HFF-Myc (cell line): Measurements from ENCODE around the gene DHRSX.

ENCODE experiments used
- DNase-seq: peaks from one replicate; pipeline ENCODE4 v3.0.0-alpha.2; 2011; ENCODE audit warnings: low read depth; ENCODE audit errors: extremely low read depth
- H3K4me3 ChIP-seq: replicated peaks from 2 replicates; pipeline ENCODE4 v1.5.1; 2011; ENCODE audit warnings: low read depth, mild to moderate bottlenecking, control low read depth, low read length
- CTCF ChIP-seq: IDR thresholded peaks from 2 replicates; pipeline ENCODE4 v1.5.1; 2012; ENCODE audit warnings: mild to moderate bottlenecking, low read depth, low read length, control low read depth; ENCODE audit errors: missing control alignments

The DHRSX gene

GRCh38 chrX:2327423-2327822, 173.4 kb downstream of the DHRSX start:
- DNase-seq: no peak
- H3K4me3 ChIP-seq: no peak overlapping the region
- TF ChIP-seq CTCF: no peak

DNA sequence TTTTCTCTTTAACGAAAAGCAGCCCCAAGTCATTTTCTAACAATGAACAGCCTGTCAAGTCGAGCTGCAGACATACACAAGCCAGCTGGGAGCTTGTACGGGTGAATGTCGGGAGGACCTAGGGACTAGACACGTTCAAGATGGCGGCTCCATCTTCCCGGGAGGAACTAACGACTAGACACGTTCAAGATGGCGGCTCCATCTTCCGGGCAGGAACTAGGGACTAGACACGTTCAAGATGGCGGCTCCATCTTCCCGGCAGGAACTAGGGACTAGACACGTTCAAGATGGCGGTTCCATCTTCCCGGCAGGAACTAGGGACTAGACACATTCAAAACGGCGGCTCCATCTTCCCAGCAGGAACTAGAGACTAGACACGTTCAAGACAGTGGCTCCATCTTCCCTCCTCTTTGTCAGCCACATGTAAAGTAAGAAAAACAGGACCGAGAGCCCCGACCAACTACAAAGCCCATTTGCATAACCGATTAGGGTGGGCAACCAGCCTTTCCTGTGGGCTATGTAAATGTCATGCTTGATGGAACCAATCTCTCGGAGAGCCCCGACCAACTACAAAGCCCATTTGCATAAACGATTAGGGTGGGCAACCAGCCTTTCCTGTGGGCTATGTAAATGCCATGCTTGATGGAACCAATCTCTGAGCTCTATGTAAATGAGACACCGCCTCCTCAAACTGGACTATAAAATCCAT, 175.5 kb downstream of the DHRSX start:
- no peak for TF ChIP-seq CTCF
- H3K4me3 ChIP-seq: no peak overlapping the region
- DNase-seq: no peak

DNA sequence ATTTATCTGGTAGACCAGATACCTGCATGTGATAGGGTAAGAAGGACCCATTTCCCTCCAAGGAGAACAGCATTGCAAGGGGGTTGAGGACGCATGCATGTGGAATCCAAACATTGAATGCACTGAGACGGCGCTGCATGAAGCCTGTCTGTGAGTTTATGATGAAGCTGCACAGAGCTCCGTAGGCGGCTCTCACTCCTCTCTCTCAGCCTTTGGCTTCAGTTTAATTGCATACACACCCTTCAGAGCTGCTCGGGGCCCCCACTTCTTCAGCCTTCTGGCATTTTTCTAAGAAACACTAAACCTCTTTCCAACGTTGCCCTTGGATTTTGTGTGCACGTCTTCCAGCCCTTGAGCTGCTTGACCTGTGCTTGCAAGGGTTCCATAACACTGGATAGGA, 176.6 kb downstream of the DHRSX start:
- no peak for TF ChIP-seq CTCF
- H3K4me3 ChIP-seq: no peak overlapping the region
- DNase-seq: no peak

GRCh38 chrX:2321411-2321810, 179.4 kb downstream of the DHRSX start:
- no peak for DNase-seq
- H3K4me3 ChIP-seq: no peak overlapping the region
- TF ChIP-seq CTCF: no peak

- no peak for TF ChIP-seq CTCF
- peak; percentile 6 for DNase-seq
- no peak overlapping the region for H3K4me3 ChIP-seq
Observed at GRCh38 chrX:2320580-2321327, 180.0 kb downstream of the DHRSX start.

- no peak overlapping the region for H3K4me3 ChIP-seq
- TF ChIP-seq CTCF: no peak
- DNase-seq: no peak
Observed at GRCh38 chrX:2320089-2320488, 180.7 kb downstream of the DHRSX start.

GRCh38 chrX:2318371-2318770, 182.4 kb downstream of the DHRSX start:
- no peak for TF ChIP-seq CTCF
- no peak overlapping the region for H3K4me3 ChIP-seq
- DNase-seq: no peak
